GM19467 (cell line): ENCODE results near the gene TENT4B.
"Not testable (repeated sequence)": the region's sequence is repeated elsewhere in the genome, so short reads cannot be mapped to it uniquely, and the experiment has no call there.

Source experiments
- ATAC-seq: cut with Tn5 transposase; IDR thresholded peaks from one replicate; pipeline ENCODE4 v1.9.1; 2021; ENCODE audit warnings: mild to moderate bottlenecking, moderate library complexity; ENCODE audit not compliant: unreplicated experiment

Gene TENT4B

GRCh38 chr16:50153596-50154419 lies 702 bp downstream of the TENT4B start:
- ATAC-seq = peak; percentile 21

- no peak for ATAC-seq
Observed at GRCh38 chr16:50154420-50154950, 1.4 kb downstream of the TENT4B start.

- ATAC-seq = no peak
Observed at GRCh38 chr16:50155925-50156324, 2.8 kb downstream of the TENT4B start.

- no peak for ATAC-seq
Observed at GRCh38 chr16:50156590-50156989, 3.5 kb downstream of the TENT4B start.

- ATAC-seq = no peak
Observed at GRCh38 chr16:50160495-50161164, 7.5 kb downstream of the TENT4B start.

GRCh38 chr16:50161950-50162349 lies 8.8 kb downstream of the TENT4B start:
- no peak for ATAC-seq

GRCh38 chr16:50165473-50165872 lies 12.4 kb downstream of the TENT4B start:
- no peak for ATAC-seq

GRCh38 chr16:50166511-50167500 lies 13.7 kb downstream of the TENT4B start:
- ATAC-seq = no peak

GRCh38 chr16:50167556-50167955 lies 14.4 kb downstream of the TENT4B start:
- no peak for ATAC-seq

GRCh38 chr16:50169555-50170096 lies 16.5 kb downstream of the TENT4B start:
- ATAC-seq = no peak

GRCh38 chr16:50171773-50172172 lies 18.7 kb downstream of the TENT4B start:
- not testable (repeated sequence) for ATAC-seq

- no peak for ATAC-seq
Observed at GRCh38 chr16:50172195-50172922, 19.3 kb downstream of the TENT4B start.

GRCh38 chr16:50173316-50173715 lies 20.2 kb downstream of the TENT4B start:
- no peak for ATAC-seq

- no peak for ATAC-seq
Observed at GRCh38 chr16:50178491-50178941, 25.4 kb downstream of the TENT4B start.

GRCh38 chr16:50182441-50182840 lies 29.3 kb downstream of the TENT4B start:
- no peak for ATAC-seq

GRCh38 chr16:50183316-50183715 lies 30.2 kb downstream of the TENT4B start:
- ATAC-seq = no peak

- ATAC-seq = no peak
Observed at GRCh38 chr16:50185005-50185505, 31.9 kb downstream of the TENT4B start.

- ATAC-seq = no peak
Observed at GRCh38 chr16:50188619-50189136, 35.6 kb downstream of the TENT4B start.

GRCh38 chr16:50190292-50190691 lies 37.2 kb downstream of the TENT4B start:
- ATAC-seq = no peak
